HepG2 (cell line): ENCODE results near the gene ATAD3A. TPM values are rescaled to one million over a fixed set of nuclear protein-coding genes. Genes with fewer than 3 reads are reported as not detected.

Experiments used
- ATRX ChIP-seq: sonication (generic); formaldehyde crosslinking; IDR thresholded peaks from 2 replicates; pipeline ENCODE4 v1.4.0; 2020; ENCODE audit warnings: missing genetic modification reagents, borderline replicate concordance
- BCL6 ChIP-seq: IDR thresholded peaks from 2 replicates; pipeline ENCODE4 v1.6.1; 2016; ENCODE audit warnings: missing genetic modification reagents, missing compliant biosample characterization
- NKX3-1 ChIP-seq: sonication (generic); formaldehyde crosslinking; IDR thresholded peaks from 2 replicates; pipeline ENCODE4 v1.5.0; 2020; ENCODE audit warnings: missing genetic modification reagents
- ZNF160 ChIP-seq: sonication (generic); formaldehyde crosslinking; IDR thresholded peaks from 2 replicates; pipeline ENCODE4 v1.8.0; 2022; ENCODE audit warnings: mild to moderate bottlenecking, inconsistent platforms, missing genetic modification reagents
- ZNF772 ChIP-seq: sonication (generic); formaldehyde crosslinking; IDR thresholded peaks from 2 replicates; pipeline ENCODE4 v1.5.0; 2020; ENCODE audit warnings: mild to moderate bottlenecking, missing genetic modification reagents
- polyA plus RNA-seq, 8 experiments: library from polyadenylated mRNA; depleted of rRNA in 3 of 8; stranded (reverse) in 7 of 8; unstranded in 1 of 8; fragments of >200 nt; fragmentation: Illumina TruSeq in 4 of 8; extraction: Trizol in 4 of 8; gene quantifications; 2 replicates each; pipeline versions ENCODE4 v1.2.1 to v1.2.3, GENCODE V29; 2011 to 2016; ENCODE audit warnings: low read depth in 4 of 8, missing spikeins in 1 of 8, mixed read lengths in 1 of 8; ENCODE audit not compliant: insufficient read depth in 1 of 8
- total RNA-seq, 5 experiments: library from RNA; depleted of rRNA; stranded (reverse); fragments of >200 nt; fragmentation: Illumina TruSeq; extraction: Trizol; gene quantifications; 2 replicates each; pipeline ENCODE4 v1.2.3, GENCODE V29; 2016; ENCODE audit warnings: low read depth in 1 of 5
- TF ChIP-seq, protein P1 (sequence below): sonication (generic); formaldehyde crosslinking; IDR thresholded peaks from 2 replicates; pipeline ENCODE4 v1.5.0; 2020; ENCODE audit warnings: missing genetic modification reagents
- TF ChIP-seq, protein P2 (sequence below): sonication (generic); formaldehyde crosslinking; IDR thresholded peaks from 2 replicates; pipeline ENCODE4 v1.5.0; 2020; ENCODE audit warnings: missing genetic modification reagents, mild to moderate bottlenecking, borderline replicate concordance
- TF ChIP-seq, protein P3 (sequence below): sonication (generic); formaldehyde crosslinking; IDR thresholded peaks from 2 replicates; pipeline ENCODE4 v1.8.1; 2022; ENCODE audit warnings: mild to moderate bottlenecking, missing genetic modification reagents

The ATAD3A gene
- total and polyA plus RNA-seq, 2 of the 13 experiments (the other 11 are each of a cell fraction or from before 2014, with no cell fraction given), result 10.6 to 49.0 TPM

DNA sequence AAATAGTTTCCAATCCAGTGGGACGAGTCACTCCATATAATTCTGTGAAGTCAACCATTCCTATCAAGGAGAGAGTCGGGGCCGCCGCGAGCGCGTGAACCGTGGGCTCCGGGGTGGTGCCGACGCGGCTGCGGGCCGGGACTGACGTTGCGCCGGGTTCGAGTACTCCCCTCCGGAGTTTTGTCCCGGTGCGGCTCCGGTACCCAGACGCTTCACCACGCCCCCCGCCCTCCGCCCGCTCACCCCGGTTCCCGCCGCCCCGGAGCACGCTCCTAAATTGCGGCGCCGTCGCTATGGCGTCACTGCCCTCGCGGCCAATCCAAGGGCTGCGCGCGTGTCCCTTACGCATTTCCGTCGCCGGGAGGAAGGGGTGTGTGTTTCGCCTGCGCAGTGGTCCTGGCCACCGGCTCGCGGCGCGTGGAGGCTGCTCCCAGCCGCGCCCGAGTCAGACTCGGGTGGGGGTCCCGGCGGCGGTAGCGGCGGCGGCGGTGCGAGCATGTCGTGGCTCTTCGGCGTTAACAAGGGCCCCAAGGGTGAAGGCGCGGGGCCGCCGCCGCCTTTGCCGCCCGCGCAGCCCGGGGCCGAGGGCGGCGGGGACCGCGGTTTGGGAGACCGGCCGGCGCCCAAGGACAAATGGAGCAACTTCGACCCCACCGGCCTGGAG lies 40.4 kb upstream of the ATAD3A start, which contains the start of gene ATAD3B (continued):
- TF ChIP-seq, protein P1, sequence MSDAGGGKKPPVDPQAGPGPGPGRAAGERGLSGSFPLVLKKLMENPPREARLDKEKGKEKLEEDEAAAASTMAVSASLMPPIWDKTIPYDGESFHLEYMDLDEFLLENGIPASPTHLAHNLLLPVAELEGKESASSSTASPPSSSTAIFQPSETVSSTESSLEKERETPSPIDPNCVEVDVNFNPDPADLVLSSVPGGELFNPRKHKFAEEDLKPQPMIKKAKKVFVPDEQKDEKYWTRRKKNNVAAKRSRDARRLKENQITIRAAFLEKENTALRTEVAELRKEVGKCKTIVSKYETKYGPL (CRISPR knock-in tag), result no peak
- TF ChIP-seq, protein P2, sequence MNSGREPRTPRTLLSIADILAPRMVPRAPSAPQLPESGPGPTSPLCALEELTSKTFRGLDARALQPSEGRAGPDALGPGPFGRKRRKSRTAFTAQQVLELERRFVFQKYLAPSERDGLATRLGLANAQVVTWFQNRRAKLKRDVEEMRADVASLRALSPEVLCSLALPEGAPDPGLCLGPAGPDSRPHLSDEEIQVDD (CRISPR knock-in tag), result no peak
- TF ChIP-seq, protein P3, sequence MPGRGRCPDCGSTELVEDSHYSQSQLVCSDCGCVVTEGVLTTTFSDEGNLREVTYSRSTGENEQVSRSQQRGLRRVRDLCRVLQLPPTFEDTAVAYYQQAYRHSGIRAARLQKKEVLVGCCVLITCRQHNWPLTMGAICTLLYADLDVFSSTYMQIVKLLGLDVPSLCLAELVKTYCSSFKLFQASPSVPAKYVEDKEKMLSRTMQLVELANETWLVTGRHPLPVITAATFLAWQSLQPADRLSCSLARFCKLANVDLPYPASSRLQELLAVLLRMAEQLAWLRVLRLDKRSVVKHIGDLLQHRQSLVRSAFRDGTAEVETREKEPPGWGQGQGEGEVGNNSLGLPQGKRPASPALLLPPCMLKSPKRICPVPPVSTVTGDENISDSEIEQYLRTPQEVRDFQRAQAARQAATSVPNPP (CRISPR knock-in tag), result no peak
- TF ChIP-seq ZNF160 (CRISPR knock-in tag) (0 out of 2 replicates have a peak, but pooled peaks have one; percentile 36), ZNF772 (CRISPR knock-in tag) (peak; percentile 72; the same call in 1 of the 2 replicates), ATRX (CRISPR knock-in tag) (no peak), BCL6 (CRISPR knock-in tag) (0 out of 2 replicates have a peak, but pooled peaks have one; percentile 25), NKX3-1 (CRISPR knock-in tag) (no peak)
